HUES6 (cell line): ENCODE results near the gene APAF1.
A peak's percentile ranks its signal among the peaks of the same experiment; 100 is the strongest.
"Not testable (repeated sequence)": the region's sequence is repeated elsewhere in the genome, so short reads cannot be mapped to it uniquely, and the experiment has no call there.

Experiments
- H3K27ac ChIP-seq: 2 replicates; pipeline ENCODE4 v1.7.0; 2013; ENCODE audit warnings: low read depth, mild to moderate bottlenecking, low read length, inconsistent platforms
- H3K27me3 ChIP-seq: 2 replicates; pipeline ENCODE4 v1.6.1; 2013; ENCODE audit warnings: low read length; ENCODE audit not compliant: control insufficient read depth, insufficient read depth
- H3K36me3 ChIP-seq: 2 replicates; pipeline ENCODE4 v1.6.1; 2013; ENCODE audit warnings: low read length; ENCODE audit not compliant: control insufficient read depth, insufficient read depth
- H3K4me1 ChIP-seq: 2 replicates; pipeline ENCODE4 v1.6.1; 2013; ENCODE audit warnings: low read length; ENCODE audit not compliant: control insufficient read depth, insufficient read depth
- H3K4me3 ChIP-seq: 2 replicates; pipeline ENCODE4 v1.5.1; 2013; ENCODE audit warnings: low read depth, low read length
- H3K9ac ChIP-seq: one replicate; pipeline ENCODE4 v1.6.1; 2013; ENCODE audit warnings: mild to moderate bottlenecking, low read length
- H3K9me3 ChIP-seq: 2 replicates; pipeline ENCODE4 v1.6.1; 2013; ENCODE audit warnings: low read depth, low read length; ENCODE audit not compliant: control insufficient read depth, insufficient read depth

APAF1 gene

DNA sequence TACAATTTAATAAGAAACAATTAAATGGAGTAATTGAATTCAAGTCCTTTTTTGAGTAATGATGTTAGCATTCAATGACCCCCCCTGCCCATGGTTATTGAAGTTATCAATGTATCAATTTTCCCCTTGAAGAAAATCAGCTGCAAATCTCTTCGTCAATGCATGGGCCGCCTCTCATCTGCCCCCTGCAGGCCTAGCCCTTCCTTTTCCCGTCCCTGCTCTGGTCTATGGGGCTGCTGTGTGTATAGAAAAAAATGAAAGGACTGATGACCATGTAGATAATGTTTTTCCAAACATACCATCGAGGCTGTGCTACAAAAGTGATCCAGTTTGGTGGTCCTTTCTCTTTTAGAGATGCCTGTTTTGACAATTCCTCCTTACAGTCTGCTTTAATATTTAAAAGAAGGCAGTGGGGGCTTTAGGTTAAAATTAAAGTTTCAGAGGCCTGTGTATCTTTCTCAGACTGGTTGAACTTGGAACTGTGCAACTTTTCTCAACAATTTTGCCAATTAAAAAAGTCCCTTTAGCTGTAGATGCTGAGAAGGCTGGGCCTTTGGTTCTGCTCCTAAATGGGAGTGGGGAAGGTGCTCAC, 98.4 kb downstream of the APAF1 start:
- H3K36me3 ChIP-seq, result no peaks in the 10 kb centered on the region
- no peak overlapping the region for H3K4me3 ChIP-seq
- H3K9ac ChIP-seq, result no peak overlapping the region
- no peak overlapping the region for H3K27ac ChIP-seq
- no peaks in the 10 kb centered on the region for H3K9me3 ChIP-seq
- peaks cover 24% of the 10 kb centered on the region for H3K27me3 ChIP-seq
- peaks cover 18% of the 10 kb centered on the region for H3K4me1 ChIP-seq

DNA sequence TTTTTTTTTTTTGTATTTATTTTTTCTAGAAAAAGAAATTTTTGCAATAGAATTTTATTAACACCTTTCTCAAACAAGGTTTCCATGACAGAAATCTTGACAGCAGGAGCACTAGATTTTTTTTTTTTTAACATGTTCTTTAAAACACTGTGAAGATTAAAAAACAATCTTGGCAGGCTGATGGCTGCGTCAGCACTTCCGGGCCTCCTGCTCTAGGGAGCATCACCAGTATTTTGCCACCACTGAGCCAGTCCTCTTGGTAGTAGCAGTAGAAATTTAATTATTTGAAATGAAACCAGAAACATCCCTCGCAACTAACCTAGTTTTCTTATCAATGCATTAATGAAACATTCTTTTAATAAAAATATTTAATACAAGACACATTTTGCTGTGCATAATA, 99.6 kb downstream of the APAF1 start:
- H3K4me3 ChIP-seq, result no peak overlapping the region
- H3K9me3 ChIP-seq, result no peaks in the 10 kb centered on the region
- H3K27ac ChIP-seq, result no peak overlapping the region
- H3K9ac ChIP-seq, result no peak overlapping the region
- H3K4me1 ChIP-seq, result peaks cover 18% of the 10 kb centered on the region
- H3K27me3 ChIP-seq, result peaks cover 24% of the 10 kb centered on the region
- H3K36me3 ChIP-seq, result no peaks in the 10 kb centered on the region

DNA sequence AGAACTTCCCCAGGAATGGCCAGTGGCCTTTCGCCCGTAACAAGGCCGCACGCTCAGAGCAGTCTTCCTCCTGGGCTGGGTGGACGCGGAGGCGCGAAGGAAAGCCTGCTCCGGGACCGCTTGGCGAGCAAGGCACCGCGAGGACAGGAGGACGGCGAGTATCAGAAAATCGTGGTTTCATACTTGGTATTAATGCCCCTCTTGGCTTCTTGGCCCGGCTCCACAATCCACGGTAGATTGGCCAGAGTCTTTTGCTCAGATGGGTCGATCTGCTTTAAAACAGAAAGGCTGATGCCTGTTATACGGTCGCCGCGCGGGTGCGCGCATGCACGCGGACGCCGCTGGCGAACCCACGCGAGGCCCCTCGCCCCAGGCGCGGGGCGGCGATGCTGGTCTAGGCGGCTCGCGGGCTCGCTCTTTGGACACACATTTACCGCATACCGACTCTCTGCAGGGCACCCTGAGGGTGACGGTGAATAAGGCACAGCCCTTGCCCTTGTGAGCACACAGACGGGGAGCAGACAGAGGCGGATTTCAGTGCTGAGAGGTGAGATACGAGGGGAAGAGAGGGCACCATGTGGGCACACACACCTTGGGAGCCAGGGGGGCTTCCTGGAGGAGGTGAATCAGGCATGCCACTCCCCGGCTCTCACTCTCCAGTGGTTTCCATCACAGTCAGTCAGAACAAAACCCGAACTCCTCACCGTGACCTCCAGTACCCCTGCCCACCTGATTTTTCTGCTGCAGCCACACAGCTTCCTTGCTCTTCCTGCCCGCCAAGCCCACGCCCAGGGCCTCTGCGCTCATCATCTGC, 100.7 kb downstream of the APAF1 start:
- no peaks in the 10 kb centered on the region for H3K36me3 ChIP-seq
- H3K4me3 ChIP-seq, result peak overlapping the region; percentile 59
- H3K9me3 ChIP-seq, result no peaks in the 10 kb centered on the region
- H3K4me1 ChIP-seq, result peaks cover 24% of the 10 kb centered on the region
- peak overlapping the region; percentile 52 for H3K9ac ChIP-seq
- peaks cover 24% of the 10 kb centered on the region for H3K27me3 ChIP-seq
- H3K27ac ChIP-seq, result no peak overlapping the region

DNA sequence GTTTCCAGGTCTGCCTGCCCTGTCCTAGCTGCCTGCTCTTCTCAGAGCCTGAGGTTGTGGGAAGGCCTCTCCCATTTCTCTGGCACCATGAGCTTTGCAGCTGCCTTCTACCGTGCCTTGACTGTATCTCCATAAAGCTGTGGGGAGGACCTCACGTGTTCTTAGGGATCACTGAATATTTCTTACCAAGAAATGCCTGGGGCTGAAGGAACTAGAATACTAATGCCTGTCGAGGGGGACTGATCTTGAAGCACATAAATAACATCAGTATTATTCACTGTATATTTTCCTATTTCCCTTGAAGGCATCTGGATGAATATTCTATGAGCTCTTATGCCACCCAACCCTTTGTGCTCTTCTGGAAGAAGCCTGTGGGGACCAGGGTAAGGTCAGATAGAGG, 103.4 kb downstream of the APAF1 start:
- H3K36me3 ChIP-seq, result no peaks in the 10 kb centered on the region
- no peak overlapping the region for H3K9ac ChIP-seq
- no peak overlapping the region for H3K4me3 ChIP-seq
- H3K9me3 ChIP-seq, result no peaks in the 10 kb centered on the region
- no peak overlapping the region for H3K27ac ChIP-seq
- H3K27me3 ChIP-seq, result peaks cover 24% of the 10 kb centered on the region
- H3K4me1 ChIP-seq, result peaks cover 11% of the 10 kb centered on the region; the same call in 1 of the 2 replicates

DNA sequence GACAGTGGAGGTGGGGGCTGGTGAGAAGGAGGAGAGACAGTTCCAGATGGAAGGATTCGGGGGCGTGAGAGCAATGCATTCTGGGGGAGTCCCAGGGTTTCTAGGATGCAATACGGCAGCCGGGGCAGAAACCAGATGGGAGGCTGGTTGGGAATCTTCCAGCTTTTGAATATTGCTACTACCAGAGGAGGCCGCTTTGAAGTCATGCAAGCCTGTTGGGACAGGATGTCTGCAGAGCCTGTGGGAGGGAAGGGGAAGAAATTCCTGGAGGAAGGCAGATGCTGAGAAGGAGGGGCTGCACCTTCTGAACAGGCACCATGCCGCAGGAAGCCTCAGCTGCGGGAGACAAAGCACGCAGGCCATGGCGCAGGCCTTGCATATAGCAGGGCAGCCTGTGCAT, 105.4 kb downstream of the APAF1 start:
- H3K4me3 ChIP-seq, result no peak overlapping the region
- peak overlapping the region; percentile 11 for H3K9ac ChIP-seq
- H3K9me3 ChIP-seq, result no peaks in the 10 kb centered on the region
- H3K27ac ChIP-seq, result no peak overlapping the region
- H3K27me3 ChIP-seq, result peaks cover 18% of the 10 kb centered on the region
- H3K4me1 ChIP-seq, result peaks cover 11% of the 10 kb centered on the region; the same call in 1 of the 2 replicates
- no peaks in the 10 kb centered on the region for H3K36me3 ChIP-seq

GRCh38 chr12:98751580-98752115, 106.6 kb downstream of the APAF1 start:
- Histone ChIP-seq H3K36me3 (no peaks in the 10 kb centered on the region), H3K9me3 (no peaks in the 10 kb centered on the region), H3K27ac (no peak overlapping the region), H3K27me3 (peaks cover 6% of the 10 kb centered on the region), H3K4me1 (peaks cover 8% of the 10 kb centered on the region; the same call in 1 of the 2 replicates), H3K4me3 (no peak overlapping the region), H3K9ac (no peak overlapping the region)

- Histone ChIP-seq H3K27ac (no peak overlapping the region), H3K27me3 (no peaks in the 10 kb centered on the region), H3K4me3 (no peak overlapping the region), H3K9ac (no peak overlapping the region), H3K36me3 (no peaks in the 10 kb centered on the region), H3K4me1 (peaks cover 8% of the 10 kb centered on the region; the same call in 1 of the 2 replicates), H3K9me3 (no peaks in the 10 kb centered on the region)
Observed at GRCh38 chr12:98752726-98753125, 107.6 kb downstream of the APAF1 start.

GRCh38 chr12:98754095-98754494, 109.0 kb downstream of the APAF1 start:
- H3K27ac ChIP-seq, result no peak overlapping the region
- no peak overlapping the region for H3K4me3 ChIP-seq
- no peak overlapping the region for H3K9ac ChIP-seq
- H3K9me3 ChIP-seq, result no peaks in the 10 kb centered on the region
- no peaks in the 10 kb centered on the region for H3K27me3 ChIP-seq
- no peaks in the 10 kb centered on the region for H3K36me3 ChIP-seq
- peaks cover 8% of the 10 kb centered on the region; the same call in 1 of the 2 replicates for H3K4me1 ChIP-seq

- not testable (repeated sequence) for H3K9ac ChIP-seq, H3K4me3 ChIP-seq, H3K4me1 ChIP-seq, H3K27ac ChIP-seq, H3K36me3 ChIP-seq, H3K27me3 ChIP-seq, H3K9me3 ChIP-seq
Observed at GRCh38 chr12:98755855-98756254, 110.8 kb downstream of the APAF1 start.

- no peaks in the 10 kb centered on the region for H3K4me1 ChIP-seq
- no peaks in the 10 kb centered on the region for H3K36me3 ChIP-seq
- H3K9ac ChIP-seq, result no peak overlapping the region
- H3K27me3 ChIP-seq, result no peaks in the 10 kb centered on the region
- no peaks in the 10 kb centered on the region for H3K9me3 ChIP-seq
- no peak overlapping the region for H3K4me3 ChIP-seq
- no peak overlapping the region for H3K27ac ChIP-seq
Observed at GRCh38 chr12:98757455-98757854, 112.4 kb downstream of the APAF1 start.

GRCh38 chr12:98758331-98758730, 113.2 kb downstream of the APAF1 start:
- H3K4me1 ChIP-seq, result no peaks in the 10 kb centered on the region
- no peak overlapping the region for H3K9ac ChIP-seq
- H3K27ac ChIP-seq, result no peak overlapping the region
- no peaks in the 10 kb centered on the region for H3K36me3 ChIP-seq
- H3K4me3 ChIP-seq, result no peak overlapping the region
- no peaks in the 10 kb centered on the region for H3K27me3 ChIP-seq
- H3K9me3 ChIP-seq, result no peaks in the 10 kb centered on the region
